GM21786 (cell line): ENCODE measurements around the gene COLEC12.
"Not testable (repeated sequence)": the region's sequence is repeated elsewhere in the genome, so short reads cannot be mapped to it uniquely, and the experiment has no call there.

Experiments
- ATAC-seq: cut with Tn5 transposase; IDR thresholded peaks from one replicate; pipeline ENCODE4 v1.9.1; 2021; ENCODE audit not compliant: unreplicated experiment

The COLEC12 gene

GRCh38 chr18:331221-331821 lies 169.2 kb downstream of the COLEC12 start:
- no peak for ATAC-seq

DNA sequence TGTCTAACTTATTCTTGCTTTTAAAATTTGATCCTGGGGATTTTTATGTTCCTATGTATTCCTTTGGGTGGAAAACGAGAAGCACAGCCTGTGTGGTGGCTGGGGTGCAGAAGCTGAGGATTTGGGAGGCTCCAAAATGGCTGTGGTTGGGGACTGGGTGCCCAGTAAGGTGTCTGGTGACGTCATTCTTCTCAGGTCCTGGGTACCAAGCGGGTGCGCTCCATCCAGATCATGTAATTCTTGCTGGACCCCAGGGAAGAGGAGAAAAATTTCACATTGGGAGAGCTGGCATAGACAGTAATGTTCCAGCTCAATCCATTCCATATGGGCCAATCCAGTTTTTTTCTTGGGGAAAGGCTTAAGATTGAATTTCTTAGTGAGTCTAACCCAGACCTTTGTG lies 171.6 kb downstream of the COLEC12 start:
- no peak for ATAC-seq

- ATAC-seq: no peak
Measured at GRCh38 chr18:326846-327245, 173.7 kb downstream of the COLEC12 start.

GRCh38 chr18:323253-323622 lies 177.3 kb downstream of the COLEC12 start:
- no peak for ATAC-seq

DNA sequence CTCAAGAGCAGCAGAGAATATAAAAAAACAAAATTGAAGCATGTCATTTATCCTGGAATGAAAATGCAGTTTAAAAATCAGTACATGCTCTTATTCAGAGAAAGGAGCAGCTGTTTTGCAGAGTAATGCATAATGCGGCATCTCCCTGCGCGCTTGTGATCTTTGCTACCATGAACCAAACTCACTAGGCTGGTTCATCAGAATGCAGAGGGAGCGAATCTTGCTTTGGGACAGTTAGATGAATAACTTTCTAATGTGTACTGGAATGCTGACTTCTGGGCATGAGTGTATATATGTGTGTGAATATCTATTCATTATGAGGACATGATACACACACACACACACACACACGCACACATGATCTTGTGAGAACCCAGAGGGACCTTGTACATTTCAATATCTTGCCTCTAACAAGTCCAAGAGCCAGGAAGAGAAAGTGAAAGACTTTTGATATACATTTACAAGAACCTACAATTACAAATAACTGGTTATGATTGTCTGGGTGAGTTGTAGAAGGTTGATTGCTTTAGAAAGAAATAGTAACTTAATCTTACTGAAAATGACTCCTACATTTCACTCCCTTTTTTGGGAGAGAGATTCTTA lies 178.5 kb downstream of the COLEC12 start:
- no peak for ATAC-seq

GRCh38 chr18:320155-320554 lies 180.3 kb downstream of the COLEC12 start:
- ATAC-seq: no peak

DNA sequence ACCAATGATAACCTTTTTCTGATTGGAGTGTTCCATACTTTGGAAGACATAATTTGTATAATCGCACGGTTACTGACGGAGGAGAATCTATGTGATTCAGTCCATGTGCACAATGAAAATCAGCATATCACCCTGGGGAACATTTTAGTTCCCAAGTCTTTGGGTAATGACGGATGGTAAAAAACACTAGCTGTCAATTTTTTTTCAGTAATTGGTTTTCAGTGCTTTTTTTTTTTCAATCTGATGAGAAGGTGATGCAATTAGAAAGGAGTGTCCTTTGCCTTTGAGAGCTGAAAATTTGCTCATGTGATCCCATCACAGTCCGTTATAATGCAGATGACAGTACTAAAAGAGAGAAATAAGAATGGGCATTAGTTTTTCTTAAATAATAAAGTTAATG lies 180.8 kb downstream of the COLEC12 start:
- no peak for ATAC-seq

DNA sequence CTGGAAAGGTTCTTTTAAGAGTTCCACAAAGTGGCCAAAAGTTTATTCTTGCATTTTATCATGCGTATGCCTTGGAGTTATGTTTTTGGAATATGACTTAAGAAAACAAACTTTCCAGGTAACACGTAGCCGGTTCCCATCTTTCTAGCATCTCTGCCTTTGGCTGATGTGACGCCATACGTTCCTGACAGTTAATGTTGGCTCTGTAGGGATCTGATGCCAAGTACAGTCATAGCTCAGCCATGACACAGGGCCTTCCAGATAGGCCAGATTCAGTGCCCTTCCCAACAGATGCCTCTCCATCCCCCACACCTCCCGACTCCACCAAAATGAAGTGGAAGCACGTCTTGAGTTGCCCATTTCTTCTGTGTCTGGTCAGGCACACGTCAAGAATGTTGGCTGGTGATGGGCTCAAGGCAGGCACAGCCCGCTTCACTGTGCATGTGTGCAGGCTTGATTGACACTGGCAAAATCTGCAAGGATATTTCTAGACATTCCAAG lies 181.7 kb downstream of the COLEC12 start:
- ATAC-seq: no peak

DNA sequence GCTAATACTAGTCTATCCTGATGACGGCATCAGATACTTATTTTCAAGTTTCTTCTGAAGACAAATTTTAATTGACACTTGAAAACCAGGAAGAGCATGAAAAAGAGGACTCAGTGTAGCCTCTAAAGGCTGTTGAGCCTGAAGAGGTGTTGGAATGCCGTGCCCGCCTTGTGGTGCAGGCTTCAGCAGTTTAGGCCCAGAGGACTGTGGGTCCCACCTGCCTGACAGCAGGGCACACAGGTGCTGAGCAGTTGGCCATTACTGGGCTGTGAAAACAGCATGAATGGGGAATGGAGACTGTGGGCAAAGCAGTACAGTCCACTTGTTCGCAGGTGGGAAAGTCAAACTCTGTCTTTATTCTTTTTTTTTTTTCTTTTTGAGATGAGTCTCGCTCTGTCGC lies 182.9 kb downstream of the COLEC12 start:
- no peak for ATAC-seq

DNA sequence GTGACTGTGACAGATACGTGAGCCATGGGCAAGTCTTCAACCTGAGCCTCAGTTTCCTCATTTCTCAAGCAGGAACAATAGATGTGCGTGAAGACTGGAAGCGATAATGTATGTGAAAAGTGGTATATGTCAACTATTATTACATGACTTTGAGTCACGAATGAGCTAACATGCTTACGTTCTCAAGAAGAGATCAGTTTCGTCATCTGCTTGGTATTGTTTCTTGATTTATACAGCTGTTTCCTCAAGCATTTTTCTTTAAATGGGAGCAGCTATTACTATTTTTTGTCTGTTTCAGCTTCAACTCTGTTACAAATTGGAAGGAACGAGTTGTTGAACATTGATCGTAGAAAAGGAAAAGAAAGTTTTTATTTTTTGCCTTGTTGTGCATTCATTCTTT lies 184.1 kb downstream of the COLEC12 start:
- no peak for ATAC-seq

- ATAC-seq: no peak
Measured at GRCh38 chr18:313931-314330, 186.6 kb downstream of the COLEC12 start.

DNA sequence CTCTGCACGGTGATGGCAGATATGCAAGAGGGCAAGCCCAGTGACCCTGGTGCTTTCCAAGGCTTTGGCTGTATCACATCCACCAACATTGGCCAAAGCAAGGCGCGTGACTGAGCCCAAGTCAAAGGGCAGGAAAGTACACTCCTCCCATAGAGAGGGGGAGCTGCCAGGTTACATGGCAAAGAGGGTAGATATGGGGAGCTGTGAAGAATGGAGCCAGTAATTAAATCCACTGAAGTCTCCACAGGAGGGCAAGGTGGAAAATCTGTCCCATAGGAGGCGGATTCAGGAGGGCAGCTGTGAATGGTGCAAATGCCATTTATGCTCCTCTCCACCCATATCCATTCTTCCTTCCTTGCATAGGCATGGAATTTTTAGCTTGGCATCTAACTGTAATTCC lies 188.1 kb downstream of the COLEC12 start:
- ATAC-seq: no peak

DNA sequence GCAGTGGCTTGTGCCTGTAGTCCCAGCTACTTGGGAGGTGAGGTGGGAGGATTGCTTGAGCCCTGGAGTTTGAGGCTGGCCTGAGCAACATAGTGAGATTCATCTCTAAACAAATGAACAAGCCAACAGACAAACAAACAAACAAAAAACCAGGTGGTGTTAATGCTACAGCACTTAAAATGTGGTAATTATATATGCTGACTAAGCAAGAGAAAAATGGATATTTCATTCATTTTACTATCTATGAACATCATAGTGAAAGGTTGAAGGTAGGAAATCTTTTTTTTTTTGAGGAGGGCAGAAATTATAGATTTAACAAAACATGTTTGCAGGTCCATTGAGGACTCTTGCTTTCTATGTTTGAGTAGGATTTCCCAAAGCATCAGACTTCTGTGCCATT lies 190.5 kb downstream of the COLEC12 start:
- no peak for ATAC-seq

GRCh38 chr18:308086-308485 lies 192.4 kb downstream of the COLEC12 start:
- ATAC-seq: not testable (repeated sequence)

DNA sequence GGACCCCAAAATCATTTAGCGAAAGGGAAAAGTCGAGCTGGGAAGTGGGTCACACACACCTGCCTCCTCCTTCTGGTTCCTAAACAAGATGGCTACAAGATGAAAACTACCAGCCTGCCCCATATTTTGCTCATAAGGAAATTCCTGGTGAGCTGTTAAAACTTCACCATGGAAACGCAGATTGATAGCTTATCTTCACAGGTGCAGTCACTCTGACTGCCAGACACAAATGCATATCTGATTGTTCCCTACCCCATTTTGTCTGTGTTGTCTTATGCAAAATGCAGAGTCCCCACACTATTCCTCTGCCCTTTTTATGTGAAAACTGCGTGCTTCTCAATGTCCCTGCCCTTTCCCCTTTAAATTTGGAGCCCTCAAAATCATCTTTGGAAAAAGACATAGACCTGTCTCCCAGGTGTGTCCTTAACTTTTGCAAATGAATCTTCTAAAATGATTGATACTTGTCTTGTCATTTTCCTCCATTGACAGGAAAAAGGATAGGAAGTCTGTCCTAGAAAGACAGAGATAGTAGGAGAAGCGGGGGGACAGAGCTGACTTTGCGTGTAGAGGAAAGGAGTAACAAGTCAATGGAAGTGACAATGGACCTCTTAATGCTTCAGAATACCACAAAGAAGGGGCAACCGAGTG lies 193.8 kb downstream of the COLEC12 start:
- ATAC-seq: no peak

DNA sequence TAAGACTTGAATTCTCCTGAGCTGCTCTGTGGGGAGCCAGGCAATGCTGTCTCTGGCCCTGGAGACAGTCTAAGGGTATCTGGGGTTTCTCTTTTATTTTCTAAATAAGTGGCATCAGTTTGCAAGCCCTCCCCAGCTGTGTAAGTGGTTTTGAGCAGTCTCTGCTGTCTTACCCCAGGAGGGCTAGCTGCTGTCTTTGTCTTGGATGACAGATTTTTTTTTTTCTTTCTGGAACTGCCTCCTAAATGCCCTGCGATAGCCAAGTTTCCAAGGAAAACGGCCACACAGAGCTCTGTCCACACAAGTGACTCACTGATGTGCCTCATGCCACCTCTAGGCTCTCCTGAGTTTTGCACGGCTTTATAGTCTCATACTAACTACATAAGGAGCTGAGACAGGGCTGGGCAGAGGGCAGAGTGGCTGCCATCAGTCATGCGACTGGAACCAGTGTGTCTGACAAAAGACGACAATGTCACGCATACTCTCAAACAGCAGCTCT lies 195.4 kb downstream of the COLEC12 start:
- ATAC-seq: no peak

- no peak for ATAC-seq
Measured at GRCh38 chr18:303607-304006, 196.9 kb downstream of the COLEC12 start.

GRCh38 chr18:303011-303410 lies 197.5 kb downstream of the COLEC12 start:
- no peak for ATAC-seq

GRCh38 chr18:302097-302496 lies 198.4 kb downstream of the COLEC12 start:
- ATAC-seq: no peak

- no peak for ATAC-seq
Measured at GRCh38 chr18:297936-298335, 202.6 kb downstream of the COLEC12 start.

DNA sequence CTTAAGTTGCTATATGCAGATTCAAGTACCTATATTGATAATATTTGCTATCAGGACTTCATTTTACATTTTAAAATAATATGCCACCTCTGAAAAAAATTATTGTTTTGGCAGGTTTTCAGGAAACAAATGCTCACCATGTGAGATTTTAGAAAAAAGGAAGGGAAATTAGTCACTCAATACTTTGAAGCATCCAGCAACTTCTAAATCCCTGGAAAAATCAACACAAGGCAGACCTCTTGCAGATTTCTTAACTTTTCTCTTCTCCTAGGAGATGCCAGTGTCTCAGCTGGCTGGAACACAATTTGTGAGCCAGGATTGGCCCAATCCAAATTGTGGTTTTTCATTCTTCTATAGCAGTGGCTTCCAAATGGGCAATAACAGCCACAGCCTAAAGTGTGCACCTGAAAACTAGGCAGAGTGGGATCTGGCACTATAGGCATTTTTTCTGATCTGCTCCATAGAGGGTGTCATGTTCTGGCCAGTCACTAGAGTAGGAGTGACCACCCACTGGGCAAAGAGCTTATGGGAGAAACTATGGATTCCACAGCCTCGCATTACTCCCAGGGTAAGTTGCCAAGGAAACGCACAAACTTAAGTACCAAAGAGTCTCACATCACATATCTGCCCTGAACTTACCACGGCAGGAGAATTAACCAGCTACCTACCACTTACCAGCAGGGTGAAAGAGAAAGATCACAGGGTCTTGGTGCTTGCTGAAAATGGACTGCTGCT lies 204.6 kb downstream of the COLEC12 start:
- ATAC-seq: no peak

DNA sequence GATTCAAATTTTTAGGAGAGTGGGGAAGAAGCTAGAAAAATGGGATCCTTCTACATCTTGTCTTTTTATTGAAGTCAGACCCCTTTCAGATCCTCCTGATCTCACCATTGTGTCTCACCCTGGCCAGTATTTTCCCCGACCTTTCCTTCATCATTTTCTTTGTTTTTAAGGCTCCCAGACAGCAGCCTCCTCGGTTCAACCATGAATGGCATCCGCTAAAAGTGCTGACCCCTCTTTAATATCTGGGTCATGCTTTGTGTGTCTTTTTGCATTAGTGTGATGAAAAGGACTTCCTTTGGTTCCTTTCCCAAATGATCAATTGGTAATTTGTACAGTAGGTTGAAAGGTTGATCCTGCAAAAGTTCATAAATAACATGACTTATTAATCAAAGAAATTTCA lies 205.9 kb downstream of the COLEC12 start:
- no peak for ATAC-seq
